Measurements from ENCODE around the gene MRPL17.

GRCh38 chr11:6670202-6670830, 12.8 kb downstream of the MRPL17 start:
- TF ChIP-seq CTCF (conservative IDR thresholded peaks at IDR 0.05; ENCODE audit: low read length) (no peak), EZH2phosphoT487 (IDR thresholded peaks at IDR 0.05; ENCODE audit: borderline replicate concordance, low read depth, low read length) (no peak)
